NT2/D1 (cell line): Measurements from ENCODE around the gene GTF2H2.

ENCODE experiments used
- YY1 ChIP-seq: IDR thresholded peaks from 2 replicates; pipeline ENCODE4 v1.6.1; 2011; ENCODE audit not compliant: insufficient read length, insufficient read depth
- ZNF274 ChIP-seq: IDR thresholded peaks from 2 replicates; pipeline ENCODE4 v1.6.1; 2011; ENCODE audit warnings: mild to moderate bottlenecking, low read depth, low read length

- TF ChIP-seq YY1 (no peak), ZNF274 (no peak)
These were observed 53.9 kb downstream of the GTF2H2 start for GRCh38 chr5:71013575-71013974.
